ENCODE data around the gene PTPN14.

PTPN14 gene

DNA sequence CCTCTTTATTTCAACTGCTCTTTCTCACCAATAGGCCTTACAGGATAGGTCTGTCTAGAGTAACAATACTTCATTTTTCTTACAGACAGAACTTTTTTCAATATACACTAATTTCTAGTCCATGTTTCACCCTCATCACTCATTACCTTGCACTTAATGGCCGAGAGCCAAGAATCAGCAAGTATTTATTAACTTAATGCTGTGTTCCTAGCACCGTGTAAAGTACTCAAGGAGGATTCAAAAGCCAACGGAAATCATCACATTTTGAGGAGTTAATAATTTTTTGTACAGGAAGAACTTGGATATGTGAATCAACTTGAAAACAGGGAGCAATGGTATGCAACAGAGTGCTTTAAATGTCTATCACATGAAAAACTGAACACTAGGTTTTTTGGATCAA is 102.0 kb downstream of the PTPN14 start:
- DNase-seq = no peak

- no peak for DNase-seq
Observed at GRCh38 chr1:214448536-214448935, 102.9 kb downstream of the PTPN14 start.

- no peak for DNase-seq
Observed at GRCh38 chr1:214447557-214447871, 103.9 kb downstream of the PTPN14 start.

DNA sequence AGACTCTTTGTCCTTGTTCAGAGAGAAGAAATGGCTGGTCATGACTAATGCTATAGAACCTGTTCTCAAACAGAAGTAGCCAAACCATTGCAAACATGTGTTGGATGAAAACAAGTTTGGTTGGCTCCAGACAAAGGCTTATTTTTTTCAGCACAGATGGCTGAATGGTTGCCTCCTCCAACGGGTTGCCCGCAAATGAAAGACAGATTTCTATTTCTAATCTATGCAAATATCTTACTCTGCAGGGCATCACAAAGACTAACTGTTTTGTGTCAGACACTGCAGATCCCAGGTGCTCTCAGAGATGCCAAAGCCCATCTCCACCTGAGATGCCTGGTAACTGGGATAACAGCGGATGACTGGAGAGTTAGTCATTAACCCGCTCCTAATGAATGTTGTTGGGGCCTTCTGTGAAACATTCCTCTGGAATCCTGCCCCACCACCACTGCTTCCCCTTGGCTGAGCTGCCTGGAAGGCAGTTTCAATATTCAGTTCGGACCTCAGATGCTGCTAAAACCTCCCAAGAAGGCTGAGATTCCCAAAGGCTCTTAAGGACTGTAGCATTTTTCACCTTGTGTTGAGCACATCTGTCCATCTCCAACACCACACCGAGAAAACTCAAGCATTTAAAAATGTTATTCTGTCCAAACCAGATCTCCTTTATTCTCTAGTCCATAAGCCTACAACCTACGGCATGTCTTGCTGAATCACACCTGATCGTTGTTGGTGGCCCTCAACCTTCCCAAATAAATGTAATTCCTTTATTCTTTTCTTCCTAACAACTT is 104.4 kb downstream of the PTPN14 start:
- no peak for DNase-seq

- no peak for DNase-seq
Observed at GRCh38 chr1:214445831-214446614, 105.4 kb downstream of the PTPN14 start.

DNA sequence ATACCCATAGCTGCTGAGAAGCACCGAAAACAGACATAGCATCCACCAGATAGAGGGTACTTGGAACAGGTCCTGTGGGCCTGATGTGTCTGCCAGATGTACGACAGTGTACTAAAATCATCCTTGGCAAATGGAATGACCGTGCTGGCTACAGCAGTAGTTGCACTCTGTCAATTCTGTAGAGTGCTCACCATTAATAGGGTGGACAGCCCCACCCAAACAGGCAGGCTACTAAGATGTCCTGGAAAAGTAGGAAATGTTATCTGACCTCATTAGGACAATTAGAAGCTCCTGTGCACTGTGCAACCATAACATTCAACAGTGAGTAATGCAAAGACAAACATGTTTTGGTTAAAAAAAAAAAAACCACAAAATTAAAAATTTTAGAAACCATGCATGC is 106.2 kb downstream of the PTPN14 start:
- DNase-seq = no peak

DNA sequence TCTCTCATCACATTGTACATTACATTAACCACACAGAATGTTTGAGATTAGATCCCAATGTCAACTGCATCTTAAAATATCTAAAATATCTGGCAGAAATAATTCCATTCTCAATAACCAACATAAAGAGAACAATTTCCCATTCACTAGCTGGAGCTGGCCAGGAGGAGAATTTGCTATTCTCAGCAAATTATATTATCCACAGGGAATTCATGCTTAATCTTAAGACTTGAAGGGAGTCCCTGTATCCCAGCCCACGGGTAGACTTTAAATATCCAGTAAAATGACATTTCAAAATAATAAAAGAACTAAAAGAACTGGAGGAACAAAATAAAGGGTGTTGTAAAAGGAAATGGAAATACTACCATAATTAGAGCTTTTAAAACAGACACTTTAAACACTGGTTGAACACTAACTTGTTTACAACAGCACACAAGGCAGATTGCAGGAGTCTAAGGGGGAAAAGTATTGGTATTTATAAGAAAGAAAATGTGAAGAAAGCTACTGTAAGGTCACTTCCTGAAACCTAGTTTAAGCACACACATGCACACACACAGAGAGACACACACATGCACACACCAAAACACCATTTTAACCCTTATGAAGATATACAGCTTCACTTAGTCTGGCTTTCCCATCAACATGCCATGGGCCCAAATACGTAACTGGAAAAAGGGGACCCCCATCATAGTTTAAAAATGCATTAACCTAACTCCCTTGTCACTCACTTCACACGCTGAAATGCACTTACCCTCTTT is 107.0 kb downstream of the PTPN14 start:
- no peak for DNase-seq

DNA sequence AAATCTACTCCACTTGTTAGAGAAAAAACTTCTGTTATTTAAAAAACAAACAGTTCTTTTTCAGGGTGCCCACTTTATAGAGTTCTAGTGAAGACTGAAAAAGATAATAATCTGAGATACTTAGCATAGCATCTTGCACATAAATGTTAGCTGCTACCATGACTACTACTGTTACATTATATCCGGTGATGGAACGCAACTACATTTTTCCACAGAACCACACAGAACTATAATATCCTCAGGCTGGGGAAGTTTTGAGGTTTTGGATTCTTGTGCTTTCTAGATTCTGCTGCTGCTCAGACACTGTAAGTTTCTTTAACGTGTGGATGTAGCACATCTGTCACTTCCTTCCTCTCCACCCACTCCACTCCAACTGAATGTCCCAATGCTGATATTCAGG is 110.3 kb downstream of the PTPN14 start:
- no peak for DNase-seq

DNA sequence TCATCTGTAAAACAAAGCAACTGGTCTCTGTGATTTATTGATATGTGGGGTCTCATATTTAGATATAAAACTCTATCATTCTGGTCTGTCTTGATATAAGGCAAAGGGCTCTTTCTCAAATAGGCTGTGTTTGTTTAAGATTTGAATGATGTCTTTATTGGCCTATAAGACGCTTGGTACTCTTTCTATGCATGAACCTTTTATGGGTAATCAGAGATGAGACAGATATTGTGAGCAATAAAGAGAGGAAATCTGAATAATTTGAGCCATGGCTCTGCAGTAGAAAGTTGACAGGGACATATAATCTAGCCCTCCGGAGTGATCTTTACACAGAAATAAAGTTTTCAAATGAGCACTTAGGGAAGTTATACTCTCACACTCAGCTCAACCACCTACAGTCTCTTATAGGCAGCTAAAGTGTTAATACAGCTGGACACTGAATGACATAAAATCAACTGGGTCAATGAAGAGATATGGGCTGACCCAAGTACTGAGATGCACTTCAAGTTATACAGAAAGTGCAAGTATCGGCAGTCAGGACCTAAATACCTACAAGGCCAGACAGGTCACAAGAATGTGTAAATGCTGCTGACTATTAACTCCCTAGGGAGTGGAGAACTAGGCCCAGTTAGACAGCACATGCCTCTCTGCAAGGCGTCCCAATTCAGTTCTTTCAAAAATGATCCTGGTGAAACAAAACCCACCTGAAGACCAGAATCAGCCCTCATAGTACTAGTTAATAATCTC is 111.0 kb downstream of the PTPN14 start:
- DNase-seq = no peak

GRCh38 chr1:214439352-214440119 is 111.9 kb downstream of the PTPN14 start:
- peak; percentile 45 to 84 for DNase-seq

DNA sequence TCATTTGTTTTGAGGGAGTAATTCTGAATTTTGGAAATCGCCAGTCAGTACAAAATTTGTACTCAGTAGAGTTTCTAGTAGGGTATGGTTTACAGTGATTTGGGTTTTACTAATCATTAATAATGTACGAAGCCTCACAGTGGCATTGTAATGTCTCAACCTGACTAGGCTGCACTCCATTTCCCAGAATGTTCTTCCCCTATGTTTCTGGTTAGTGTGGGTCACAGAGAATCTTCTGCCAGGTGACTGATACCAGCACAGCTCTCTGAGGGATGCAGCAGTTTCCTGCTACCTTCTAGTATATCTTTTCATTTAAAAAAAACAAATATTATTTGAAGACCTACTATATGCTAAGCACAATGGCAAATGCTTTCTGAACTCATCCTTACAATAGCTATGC is 112.9 kb downstream of the PTPN14 start:
- no peak for DNase-seq

DNA sequence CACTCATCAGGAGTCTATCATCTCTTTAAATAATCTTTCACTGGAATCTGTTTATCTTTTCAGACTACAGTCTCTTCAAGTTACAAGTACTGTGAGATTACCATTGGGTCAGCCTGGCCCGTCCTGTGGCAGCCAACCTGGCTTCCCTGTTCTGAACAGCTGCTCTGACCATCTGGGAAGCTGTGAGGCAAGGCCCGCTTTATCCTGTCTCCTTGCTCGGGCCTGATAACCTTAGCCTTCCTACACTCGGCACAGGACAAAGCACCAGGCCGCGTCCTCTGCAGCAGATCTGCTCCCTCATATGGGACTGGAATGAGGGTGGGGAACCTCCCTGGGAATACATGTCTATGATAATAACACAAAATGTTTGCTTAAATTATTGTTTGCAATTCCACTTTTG is 113.3 kb downstream of the PTPN14 start:
- no peak for DNase-seq

DNA sequence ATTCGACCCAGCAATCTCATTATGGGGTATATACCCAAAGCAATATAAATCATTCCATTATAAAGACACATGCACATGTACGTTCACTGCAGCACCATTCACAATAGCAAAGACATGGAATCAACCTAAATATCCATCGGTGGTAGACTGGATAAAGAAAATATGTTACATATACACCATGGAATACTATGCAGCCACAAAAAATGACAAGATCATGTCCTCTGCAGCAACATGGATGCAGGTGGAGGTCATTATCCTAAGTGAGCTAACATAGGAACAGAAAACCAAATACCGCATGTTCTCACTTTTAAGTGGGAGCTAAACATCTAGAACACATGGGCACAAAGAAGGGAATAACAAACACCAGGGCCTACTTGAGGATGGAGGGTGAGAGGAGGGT is 115.5 kb downstream of the PTPN14 start:
- DNase-seq = no peak

- DNase-seq = no peak
Observed at GRCh38 chr1:214432245-214432644, 119.2 kb downstream of the PTPN14 start.

DNA sequence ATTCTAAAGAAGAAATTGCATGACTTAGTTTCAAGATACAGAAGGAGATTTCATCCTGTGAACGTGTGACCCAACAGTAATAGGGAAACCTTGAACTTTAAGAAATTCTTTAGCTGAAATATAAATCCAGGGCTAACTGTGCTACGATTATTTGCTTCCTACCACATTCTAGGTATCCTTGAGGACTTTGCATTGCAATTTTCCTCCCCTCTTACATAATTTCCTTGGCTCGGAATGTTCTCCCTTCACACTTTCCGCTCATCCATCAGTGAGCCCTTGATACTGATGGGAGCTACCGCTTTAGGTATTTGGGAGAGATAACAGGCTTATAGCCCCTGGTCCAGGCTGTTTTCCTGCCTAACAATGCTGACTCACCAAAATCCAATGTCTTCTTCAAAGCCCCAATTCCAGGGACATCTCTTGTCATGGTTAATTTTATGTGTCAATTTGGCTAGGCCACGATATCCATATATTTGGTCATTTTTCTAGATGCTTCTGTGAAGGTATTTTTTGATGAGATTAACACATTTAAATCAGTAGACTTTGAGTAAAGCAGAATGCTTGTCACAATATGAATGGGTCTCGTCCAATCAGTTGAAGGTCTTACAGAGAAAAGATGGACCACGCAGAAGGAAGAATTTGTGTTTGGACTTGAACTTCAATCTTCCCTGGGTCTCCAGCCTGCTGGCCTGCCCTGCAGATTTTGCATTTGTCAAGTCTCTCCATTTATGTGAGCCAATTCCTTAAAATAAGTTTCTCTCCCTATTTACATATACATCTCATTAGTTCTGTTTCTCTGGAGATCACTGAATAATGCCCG is 121.2 kb downstream of the PTPN14 start:
- no peak for DNase-seq

- no peak for DNase-seq
Observed at GRCh38 chr1:214427871-214428277, 123.5 kb downstream of the PTPN14 start.

DNA sequence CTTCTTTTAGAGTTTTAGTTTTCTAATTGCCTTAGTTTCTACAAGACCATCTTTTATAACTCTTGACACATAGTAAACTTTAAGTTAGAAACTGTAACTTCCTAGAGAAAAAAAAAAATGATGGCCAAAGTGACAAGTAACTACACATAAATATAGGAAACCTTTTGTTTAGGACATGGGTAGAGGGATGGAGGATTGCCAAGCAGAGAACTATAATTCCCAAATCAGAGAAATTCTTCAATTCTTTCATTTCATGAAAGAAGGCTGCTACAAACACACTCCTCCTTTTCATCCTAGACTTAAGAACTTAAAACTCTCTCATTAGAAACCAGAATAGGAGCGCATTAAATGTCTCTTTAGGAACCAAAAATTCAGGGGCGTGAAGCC is 125.0 kb downstream of the PTPN14 start:
- no peak for DNase-seq

- no peak for DNase-seq
Observed at GRCh38 chr1:214425716-214426425, 125.5 kb downstream of the PTPN14 start.

- no peak for DNase-seq
Observed at GRCh38 chr1:214425101-214425500, 126.3 kb downstream of the PTPN14 start.

- DNase-seq = no peak
Observed at GRCh38 chr1:214423045-214423444, 128.4 kb downstream of the PTPN14 start.
